IPS DF 6.9 (cell line): ENCODE measurements around the gene HADHB.

ENCODE experiments used
- DNase-seq: peaks from one replicate; pipeline ENCODE4 v3.0.0-alpha.2; 2013; ENCODE audit warnings: low read depth, low spot score
- H3K27ac ChIP-seq: one replicate; pipeline ENCODE4 v1.5.1; 2013; ENCODE audit warnings: low read length, control low read depth
- H3K27me3 ChIP-seq: 2 replicates; pipeline ENCODE4 v1.6.1; 2013; ENCODE audit warnings: mild to moderate bottlenecking, low read length; ENCODE audit not compliant: control insufficient read depth, insufficient read depth
- H3K36me3 ChIP-seq: 2 replicates; pipeline ENCODE4 v1.6.1; 2013; ENCODE audit warnings: low read length; ENCODE audit not compliant: control insufficient read depth, insufficient read depth
- H3K4me1 ChIP-seq: 2 replicates; pipeline ENCODE4 v1.6.1; 2013; ENCODE audit warnings: low read length; ENCODE audit not compliant: control insufficient read depth, insufficient read depth
- H3K4me3 ChIP-seq: 2 replicates; pipeline ENCODE4 v1.5.1; 2013; ENCODE audit warnings: mild to moderate bottlenecking, low read length
- H3K9me3 ChIP-seq: 2 replicates; pipeline ENCODE4 v1.6.1; 2013; ENCODE audit warnings: low read length, inconsistent platforms; ENCODE audit not compliant: control insufficient read depth, insufficient read depth
- WGBS: extraction: QIAGEN DNeasy Blood & Tissue Kit; methylation state at CpG from one replicate; pipeline ENCODE4 v1.1.7; 2013; ENCODE audit warnings: mixed read lengths, missing lambda C conversion rate; ENCODE audit not compliant: insufficient read length, insufficient coverage; 5-methylcytosine and 5-hydroxymethylcytosine counted together

Gene HADHB

DNA sequence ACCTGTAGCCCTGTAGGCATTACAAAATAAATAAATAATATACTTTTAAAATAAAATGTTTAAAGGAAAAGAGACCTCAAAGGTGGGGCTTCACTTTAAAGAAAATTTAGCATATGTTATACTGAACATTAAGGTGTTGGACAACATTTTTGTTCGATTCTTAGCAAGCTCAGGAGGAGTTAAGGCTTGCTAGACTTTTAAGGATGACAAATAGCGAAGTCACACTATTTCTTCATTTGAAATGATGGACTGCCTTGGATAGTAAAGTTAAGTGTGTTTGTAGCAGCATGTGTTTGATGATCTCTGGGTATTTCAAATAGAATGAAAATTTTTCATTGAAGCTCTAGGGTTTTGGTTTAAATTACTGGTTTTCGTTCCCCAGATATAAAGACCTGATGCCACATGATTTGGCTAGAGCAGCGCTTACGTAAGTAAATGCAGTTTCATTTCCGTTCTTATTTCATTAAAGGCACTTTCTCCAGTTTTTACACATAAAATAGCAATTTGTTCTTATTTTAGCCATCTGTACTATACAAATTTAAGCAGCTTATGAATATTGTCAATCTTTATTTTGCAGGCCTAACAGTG lies 24.9 kb downstream of the HADHB start:
- no peak for DNase-seq
- no peak overlapping the region for H3K27ac ChIP-seq
- no peaks in the 10 kb centered on the region for H3K4me1 ChIP-seq
- H3K9me3 ChIP-seq: no peaks in the 10 kb centered on the region
- H3K27me3 ChIP-seq: no peaks in the 10 kb centered on the region
- no CpG with 5 or more reads among the region's 6 CpGs for WGBS
- no peak overlapping the region for H3K4me3 ChIP-seq
- H3K36me3 ChIP-seq: no peaks in the 10 kb centered on the region

DNA sequence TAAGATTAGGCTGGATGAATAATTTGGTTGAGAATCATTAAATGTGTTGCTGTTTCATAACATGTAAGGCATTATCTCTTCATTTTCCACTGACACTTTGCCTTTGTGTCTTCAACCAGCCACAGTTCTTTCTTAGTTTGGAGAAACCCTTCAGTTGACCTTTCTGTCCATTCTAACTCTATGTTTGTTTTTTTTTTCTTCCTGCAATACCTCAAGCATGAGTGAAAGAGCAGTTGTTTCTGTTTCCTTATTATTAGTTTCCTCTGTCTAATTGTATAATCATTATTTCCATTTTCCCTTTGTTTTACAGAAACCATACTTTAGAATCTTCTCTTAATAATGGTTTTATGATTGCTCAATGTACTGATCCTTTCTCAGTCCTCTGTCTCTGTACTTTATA lies 25.6 kb downstream of the HADHB start:
- no peak for DNase-seq
- Histone ChIP-seq H3K27me3 (no peaks in the 10 kb centered on the region), H3K4me1 (no peaks in the 10 kb centered on the region), H3K9me3 (no peaks in the 10 kb centered on the region), H3K36me3 (no peaks in the 10 kb centered on the region), H3K4me3 (no peak overlapping the region), H3K27ac (no peak overlapping the region)

DNA sequence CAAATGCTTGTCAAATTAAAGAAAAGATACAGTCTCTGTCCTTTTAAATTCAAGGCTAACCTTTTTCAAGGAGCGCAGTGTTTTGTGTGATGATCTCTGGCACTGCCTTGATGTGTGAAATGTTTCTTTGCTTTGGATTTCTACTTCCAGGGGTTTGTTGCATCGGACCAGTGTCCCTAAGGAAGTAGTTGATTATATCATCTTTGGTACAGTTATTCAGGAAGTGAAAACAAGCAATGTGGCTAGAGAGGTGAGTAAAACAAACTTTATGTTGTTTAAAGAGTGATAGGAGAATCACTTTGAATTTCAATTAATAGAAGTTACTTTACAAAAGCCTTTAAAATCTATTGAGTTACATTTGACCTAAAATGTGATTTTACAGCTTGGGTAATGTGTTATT lies 28.8 kb downstream of the HADHB start:
- Histone ChIP-seq H3K4me3 (no peak overlapping the region), H3K4me1 (no peaks in the 10 kb centered on the region), H3K27me3 (no peaks in the 10 kb centered on the region), H3K36me3 (no peaks in the 10 kb centered on the region; the same call in 1 of the 2 replicates), H3K9me3 (no peaks in the 10 kb centered on the region), H3K27ac (no peak overlapping the region)
- WGBS: no CpG with 5 or more reads among the region's 2 CpGs
- DNase-seq: no peak

DNA sequence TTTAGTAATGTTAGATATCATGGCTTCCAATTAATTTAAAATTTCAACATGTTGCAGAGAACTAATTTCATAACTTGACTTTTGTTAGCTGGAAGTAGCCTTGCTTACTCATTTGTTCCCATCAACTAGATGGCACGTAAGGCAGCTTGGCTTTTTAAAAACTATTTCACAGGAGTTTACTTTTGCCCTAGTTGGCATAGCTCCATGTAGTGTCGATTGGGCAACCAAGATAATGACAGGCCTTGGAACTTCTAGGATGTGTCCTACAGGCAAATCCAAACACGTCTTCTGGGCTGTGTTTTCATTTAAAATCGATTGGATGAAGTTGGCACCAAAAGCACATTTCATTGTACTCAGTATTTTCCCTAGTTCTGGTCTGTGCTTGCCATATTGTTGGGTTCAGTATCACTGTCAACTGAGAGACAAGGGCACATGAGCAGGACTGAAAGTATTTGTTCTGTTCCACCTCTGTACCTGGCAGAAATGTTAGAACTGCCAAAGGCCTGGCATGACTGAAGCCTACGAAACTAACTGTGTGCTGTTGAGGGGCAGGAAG lies 29.4 kb downstream of the HADHB start:
- no CpG with 5 or more reads among the region's 5 CpGs for WGBS
- no peaks in the 10 kb centered on the region for H3K27me3 ChIP-seq
- no peak overlapping the region for H3K27ac ChIP-seq
- H3K4me1 ChIP-seq: no peaks in the 10 kb centered on the region
- no peaks in the 10 kb centered on the region; the same call in 1 of the 2 replicates for H3K36me3 ChIP-seq
- no peaks in the 10 kb centered on the region for H3K9me3 ChIP-seq
- no peak overlapping the region for H3K4me3 ChIP-seq
- DNase-seq: no peak

DNA sequence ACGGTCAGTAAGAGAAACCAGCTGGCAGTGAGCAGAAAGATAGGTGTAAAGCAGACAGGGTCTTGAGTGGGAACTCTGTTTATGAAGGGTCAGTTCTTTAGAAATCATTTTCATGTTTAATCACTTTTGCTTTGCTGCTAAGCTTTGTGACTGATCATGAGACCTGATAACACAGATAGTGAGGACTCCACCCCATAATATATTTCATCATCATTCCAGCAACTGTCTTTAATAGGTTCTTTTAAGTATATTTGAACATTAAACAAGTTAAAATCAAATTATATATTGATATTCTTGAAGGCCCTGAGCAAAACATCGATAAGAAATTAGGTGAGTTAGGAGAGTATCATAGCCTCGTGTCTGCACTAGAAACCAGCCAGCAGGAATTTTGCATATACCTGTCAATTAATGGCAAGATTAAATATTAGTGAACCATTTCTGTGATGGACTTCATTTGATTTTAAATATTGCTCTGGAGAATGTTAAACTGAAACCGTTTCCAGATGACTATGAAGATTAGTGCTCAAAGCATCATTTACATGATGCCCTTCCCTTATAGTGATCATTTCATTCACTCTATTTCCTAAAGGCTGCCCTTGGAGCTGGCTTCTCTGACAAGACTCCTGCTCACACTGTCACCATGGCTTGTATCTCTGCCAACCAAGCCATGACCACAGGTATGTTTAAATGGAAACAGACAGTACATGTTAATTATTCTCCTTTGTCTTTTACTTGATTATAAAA lies 31.9 kb downstream of the HADHB start:
- Histone ChIP-seq H3K9me3 (no peaks in the 10 kb centered on the region), H3K4me3 (no peak overlapping the region), H3K36me3 (no peaks in the 10 kb centered on the region; the same call in 1 of the 2 replicates), H3K27me3 (no peaks in the 10 kb centered on the region), H3K4me1 (no peaks in the 10 kb centered on the region), H3K27ac (no peak overlapping the region)
- WGBS: no CpG with 5 or more reads among the region's 4 CpGs
- DNase-seq: no peak

DNA sequence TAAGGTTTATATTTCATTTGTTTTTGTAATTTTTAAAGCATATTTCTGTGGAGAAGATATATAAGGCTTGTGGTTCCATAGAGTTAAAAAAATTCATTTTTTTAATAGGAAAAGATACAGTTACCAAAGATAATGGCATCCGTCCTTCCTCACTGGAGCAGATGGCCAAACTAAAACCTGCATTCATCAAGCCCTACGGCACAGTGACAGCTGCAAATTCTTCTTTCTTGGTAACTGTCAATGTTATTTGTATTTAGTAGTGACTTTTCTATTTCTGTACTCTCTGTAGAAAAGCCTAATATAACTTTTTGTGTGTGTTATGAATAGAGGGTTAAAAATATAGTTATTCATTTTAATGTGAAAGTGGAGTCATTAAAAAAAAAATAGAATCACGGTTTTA lies 35.1 kb downstream of the HADHB start:
- DNase-seq: no peak
- Histone ChIP-seq H3K4me1 (no peaks in the 10 kb centered on the region), H3K27ac (no peak overlapping the region), H3K36me3 (no peaks in the 10 kb centered on the region; the same call in 1 of the 2 replicates), H3K9me3 (no peaks in the 10 kb centered on the region), H3K4me3 (no peak overlapping the region), H3K27me3 (no peaks in the 10 kb centered on the region)
- 100% methylated on average over 1 of the region's 3 CpGs for WGBS

DNA sequence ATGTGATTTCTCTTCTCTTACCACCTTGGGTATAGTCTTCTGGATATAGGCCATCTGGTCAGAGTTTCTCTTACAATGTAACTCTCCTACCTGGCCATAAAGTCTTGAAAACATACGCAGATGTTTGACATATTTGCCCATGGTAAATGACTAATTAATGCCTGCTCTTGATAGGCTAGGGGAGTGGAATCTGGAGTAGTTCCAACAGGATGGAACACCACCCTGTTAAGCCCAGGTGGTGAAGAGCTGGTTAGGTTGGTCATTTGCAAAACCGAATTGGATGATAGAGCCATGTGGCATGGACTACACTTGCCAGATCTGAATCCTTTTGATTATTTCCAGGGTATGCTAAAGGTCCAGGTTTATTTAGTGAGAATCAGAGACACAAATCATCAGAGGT lies 36.5 kb downstream of the HADHB start:
- no peak for DNase-seq
- Histone ChIP-seq H3K4me3 (no peak overlapping the region), H3K27me3 (no peaks in the 10 kb centered on the region), H3K9me3 (no peaks in the 10 kb centered on the region), H3K27ac (no peak overlapping the region), H3K4me1 (no peaks in the 10 kb centered on the region), H3K36me3 (no peaks in the 10 kb centered on the region; the same call in 1 of the 2 replicates)
- no CpG with 5 or more reads among the region's 2 CpGs for WGBS

DNA sequence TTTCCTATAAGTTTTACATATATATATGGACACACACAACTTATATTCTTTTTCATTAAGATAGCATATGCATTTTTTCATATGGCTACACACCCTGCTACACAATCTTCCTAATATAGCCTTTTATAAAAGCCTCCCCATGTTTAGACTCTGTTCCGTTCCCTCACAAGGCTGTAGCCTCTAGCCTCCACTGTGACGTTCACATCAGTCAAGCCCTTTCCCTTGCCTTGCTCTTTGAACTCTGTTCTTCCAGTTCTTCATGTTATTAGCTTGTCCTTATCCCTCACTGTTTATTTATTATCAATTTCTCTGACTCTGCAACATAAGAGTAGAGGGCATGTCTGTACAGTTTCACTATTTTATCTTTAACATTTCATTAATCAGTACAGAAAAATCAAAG lies 38.9 kb downstream of the HADHB start:
- DNase-seq: no peak
- Histone ChIP-seq H3K27ac (no peak overlapping the region), H3K36me3 (no peaks in the 10 kb centered on the region), H3K4me1 (no peaks in the 10 kb centered on the region), H3K4me3 (no peak overlapping the region), H3K9me3 (no peaks in the 10 kb centered on the region), H3K27me3 (no peaks in the 10 kb centered on the region)
- no CpG with 5 or more reads among the region's 2 CpGs for WGBS

DNA sequence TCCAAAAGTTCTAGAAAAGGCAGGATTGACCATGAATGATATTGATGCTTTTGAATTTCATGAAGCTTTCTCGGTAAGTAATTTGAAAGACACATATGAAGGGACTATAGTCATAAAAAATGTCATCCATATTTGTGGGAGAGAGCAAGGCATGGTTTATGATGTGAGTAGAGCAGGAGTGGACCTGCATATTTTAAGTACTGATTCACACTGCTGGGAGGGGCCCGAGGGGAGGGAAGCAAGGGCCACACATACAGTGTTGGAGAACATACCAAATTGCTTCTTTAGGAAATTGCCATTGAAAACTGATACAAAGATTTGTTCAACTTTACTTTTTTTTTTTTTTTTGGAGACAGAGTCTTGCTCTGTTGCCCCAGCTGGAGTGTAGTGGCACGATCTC lies 39.4 kb downstream of the HADHB start:
- no peak overlapping the region for H3K4me3 ChIP-seq
- no peaks in the 10 kb centered on the region for H3K36me3 ChIP-seq
- no peaks in the 10 kb centered on the region for H3K9me3 ChIP-seq
- WGBS: no CpG with 5 or more reads among the region's 3 CpGs
- no peaks in the 10 kb centered on the region for H3K4me1 ChIP-seq
- no peak overlapping the region for H3K27ac ChIP-seq
- DNase-seq: no peak
- no peaks in the 10 kb centered on the region for H3K27me3 ChIP-seq

DNA sequence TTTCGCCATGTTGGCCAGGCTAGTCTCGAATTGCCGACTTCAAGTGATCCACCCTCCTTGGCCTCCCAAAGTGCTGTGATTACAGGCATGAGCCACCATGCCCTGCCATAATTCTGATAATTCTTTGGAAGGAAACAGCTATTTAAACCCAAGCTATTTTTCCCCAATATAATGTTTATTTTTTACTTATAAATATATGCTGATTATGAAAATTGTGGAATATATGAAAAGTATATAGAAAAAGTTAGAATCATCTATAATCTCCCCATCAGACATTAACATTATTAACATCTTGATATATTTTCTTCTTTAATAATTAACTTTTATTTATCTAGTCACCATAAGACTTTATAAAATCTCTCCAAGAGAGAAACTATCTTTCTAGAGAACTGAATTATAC lies 41.2 kb downstream of the HADHB start:
- WGBS: no CpG with 5 or more reads among the region's 3 CpGs

DNA sequence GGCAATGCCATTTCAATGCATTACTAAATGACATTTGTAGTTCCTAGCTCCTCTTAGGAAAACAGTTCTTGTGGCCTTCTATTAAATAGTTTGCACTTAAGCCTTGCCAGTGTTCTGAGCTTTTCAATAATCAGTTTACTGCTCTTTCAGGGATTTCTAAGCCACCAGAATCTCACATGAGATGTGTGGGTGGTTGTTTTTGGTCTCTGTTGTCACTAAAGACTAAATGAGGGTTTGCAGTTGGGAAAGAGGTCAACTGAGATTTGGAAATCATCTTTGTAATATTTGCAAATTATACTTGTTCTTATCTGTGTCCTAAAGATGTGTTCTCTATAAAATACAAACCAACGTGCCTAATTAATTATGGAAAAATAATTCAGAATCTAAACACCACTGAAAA lies 45.3 kb downstream of the HADHB start:
- H3K4me3 ChIP-seq: no peak overlapping the region

More for the DNA sequence above, 41.2 kb downstream of the HADHB start:
- H3K27ac ChIP-seq: no peak overlapping the region
- no peaks in the 10 kb centered on the region for H3K4me1 ChIP-seq
- no peak overlapping the region for H3K4me3 ChIP-seq
- no peaks in the 10 kb centered on the region for H3K27me3 ChIP-seq
- DNase-seq: no peak
- H3K9me3 ChIP-seq: no peaks in the 10 kb centered on the region
- H3K36me3 ChIP-seq: no peaks in the 10 kb centered on the region

More for the DNA sequence above, 45.3 kb downstream of the HADHB start:
- no CpG with 5 or more reads among the region's 1 CpG for WGBS
- Histone ChIP-seq H3K36me3 (no peaks in the 10 kb centered on the region), H3K4me1 (no peaks in the 10 kb centered on the region), H3K9me3 (no peaks in the 10 kb centered on the region), H3K27ac (no peak overlapping the region), H3K27me3 (no peaks in the 10 kb centered on the region)
- no peak for DNase-seq
